Caco-2 (cell line): ENCODE measurements around the gene PKD1. TPM values are rescaled to one million over a fixed set of nuclear protein-coding genes. Genes with fewer than 3 reads are reported as not detected.

ENCODE experiments used
- BruUV-seq: library from RNA; stranded (reverse); fragments of 400-500 nt; replicated peaks from 2 replicates; lab custom pipeline; 2021; lab: Mats Ljungman, UMichigan
- CTCF ChIA-PET: fragments of 300-600 bp; sonication (Branson Sonifier 250); formaldehyde crosslinking; loops from one replicate; lab custom pipeline; 2022; ENCODE audit warnings: antibody characterized with exemption; lab: Charles Lee
- POLR2A ChIA-PET: fragments of 300-600 bp; sonication (Branson Sonifier 250); formaldehyde crosslinking; loops from one replicate; lab custom pipeline; 2022; ENCODE audit warnings: antibody characterized with exemption; lab: Charles Lee
- DNase-seq, 2 experiments: peaks; one replicate each; pipeline versions ENCODE4 v3.0.0 to v3.0.0-alpha.2; 2020 to 2022
- H3K27me3 ChIP-seq: replicated peaks from 2 replicates; pipeline ENCODE4 v1.6.0; 2011; ENCODE audit warnings: low read length; ENCODE audit not compliant: control insufficient read depth, insufficient read depth
- H3K36me3 ChIP-seq: 2 replicates; pipeline ENCODE4 v1.5.1; 2011; ENCODE audit warnings: low read length; ENCODE audit not compliant: control insufficient read depth, insufficient read depth
- H3K4me1 ChIP-seq: fragments of 250-450 bp; sonication (Bioruptor Pico); 2 replicates; pipeline ENCODE4 v1.5.1; 2020; ENCODE audit warnings: mild to moderate bottlenecking
- H3K4me3 ChIP-seq: 2 replicates; pipeline ENCODE4 v1.5.1; 2011; ENCODE audit warnings: low read depth, mild to moderate bottlenecking, control low read depth, low read length
- H3K9me3 ChIP-seq: fragments of 250-450 bp; sonication (Bioruptor Pico); 2 replicates; pipeline ENCODE4 v1.5.1; 2020; ENCODE audit warnings: mild to moderate bottlenecking, moderate library complexity
- H3K27ac Mint-ChIP-seq: one replicate; pipeline ENCODE4 v1.8.0; 2022; ENCODE audit warnings: mixed read lengths; ENCODE audit not compliant: unreplicated experiment
- H3K27me3 Mint-ChIP-seq: one replicate; pipeline ENCODE4 v1.8.0; 2022; ENCODE audit warnings: mixed read lengths; ENCODE audit not compliant: insufficient read depth, unreplicated experiment
- H3K36me3 Mint-ChIP-seq: one replicate; pipeline ENCODE4 v1.8.0; 2022; ENCODE audit warnings: mild to moderate bottlenecking, mixed read lengths; ENCODE audit not compliant: insufficient read depth, unreplicated experiment
- H3K4me1 Mint-ChIP-seq: one replicate; pipeline ENCODE4 v1.8.0; 2022; ENCODE audit warnings: low read depth, mixed read lengths; ENCODE audit not compliant: unreplicated experiment
- H3K4me3 Mint-ChIP-seq: one replicate; pipeline ENCODE4 v1.8.0; 2022; ENCODE audit warnings: mild to moderate bottlenecking, moderate library complexity, mixed read lengths; ENCODE audit not compliant: unreplicated experiment
- H3K9me3 Mint-ChIP-seq: one replicate; pipeline ENCODE4 v1.8.0; 2022; ENCODE audit warnings: mixed read lengths; ENCODE audit not compliant: unreplicated experiment
- CTCF ChIP-seq, 2 experiments: fragments of 200-600 bp in 1 of 2; IDR thresholded peaks; 1 replicate in 1 of 2; 2 replicates in 1 of 2; pipeline versions ENCODE4 v1.5.1 to v1.8.0; 2011 to 2022; ENCODE audit warnings: antibody characterized with exemption in 1 of 2, control low read depth in 1 of 2, inconsistent platforms in 1 of 2, low read depth in 1 of 2, low read length in 1 of 2, mild to moderate bottlenecking in 1 of 2, moderate library complexity in 1 of 2; ENCODE audit not compliant: insufficient read depth in 1 of 2, severe bottlenecking in 1 of 2, unreplicated experiment in 1 of 2
- intact Hi-C: fragments of 100-400 bp; cut with micrococcal nuclease; formaldehyde crosslinking; loops from one replicate; pipeline ENCODE4 v1.10.0; 2022; ENCODE audit not compliant: unreplicated experiment
- total RNA-seq: library from RNA; stranded (reverse); gene quantifications from 2 replicates; pipeline ENCODE4 v1.2.3, GENCODE V29; 2022

The PKD1 gene
- total RNA-seq, 1 experiment from 2014 or later, result 70.5 TPM

DNA sequence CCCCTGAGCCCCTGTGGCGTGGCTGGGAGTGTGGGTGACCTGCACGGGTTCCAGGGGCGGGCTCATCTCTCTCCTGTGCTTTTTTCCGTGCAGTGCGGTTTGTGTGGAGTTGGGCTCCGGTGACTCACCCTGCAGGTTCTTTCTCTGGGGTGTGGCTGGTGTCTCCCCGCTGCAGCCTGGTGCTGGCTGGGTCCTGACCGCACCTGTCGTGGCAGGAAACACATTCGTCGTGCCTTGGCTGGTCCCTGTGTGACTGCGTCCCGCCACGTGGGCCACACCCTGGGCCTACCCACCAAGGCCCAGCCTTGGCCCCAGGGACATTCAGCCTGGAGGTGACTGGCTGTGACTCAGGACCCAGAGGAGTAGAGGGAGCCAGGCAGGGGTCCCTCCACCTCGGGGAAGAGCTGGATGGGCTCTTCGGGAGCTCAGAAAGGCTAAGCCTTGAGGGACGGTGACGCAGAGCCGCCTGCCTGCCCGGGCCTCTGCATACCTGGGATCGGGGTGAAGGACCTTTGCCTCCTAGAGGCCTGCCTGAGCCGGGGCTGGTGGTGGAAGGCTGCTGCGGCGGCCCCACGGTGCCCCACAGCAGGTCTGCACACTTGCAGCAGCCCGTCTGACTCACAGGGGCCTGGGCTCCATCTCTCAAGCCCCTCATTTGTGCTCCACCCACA, 27.6 kb upstream of the PKD1 start:
- no peaks in the 10 kb centered on the region for H3K9me3 ChIP-seq
- H3K27me3 ChIP-seq, result no peaks in the 10 kb centered on the region
- H3K4me1 ChIP-seq, result no peaks in the 10 kb centered on the region
- Mint-ChIP-seq H3K4me1 (no peaks in the 10 kb centered on the region), H3K4me3 (no peak overlapping the region), H3K9me3 (no peaks in the 10 kb centered on the region), H3K27ac (no peak overlapping the region), H3K27me3 (no peaks in the 10 kb centered on the region), H3K36me3 (peaks cover 30% of the 10 kb centered on the region)
- no peak for DNase-seq
- H3K36me3 ChIP-seq, result peaks cover 1% of the 10 kb centered on the region; the same call in 1 of the 2 replicates
- TF ChIP-seq CTCF (IDR thresholded peaks at IDR 0.05; ENCODE audit: insufficient read depth in 1 of 2, low read depth in 1 of 2, low read length in 1 of 2, severe bottlenecking in 1 of 2, unreplicated experiment in 1 of 2), result no peak
- intact Hi-C loops, result no loop called here
- ChIA-PET POLR2A (interaction anchor here (0.6 kb wide), 1 partner anchor 8 kb away, joined by 4 read pairs; the partner anchor contains the start of gene TRAF7), CTCF (no interaction called here)
- no peak overlapping the region for H3K4me3 ChIP-seq
- no TSS peak for BruUV-seq

DNA sequence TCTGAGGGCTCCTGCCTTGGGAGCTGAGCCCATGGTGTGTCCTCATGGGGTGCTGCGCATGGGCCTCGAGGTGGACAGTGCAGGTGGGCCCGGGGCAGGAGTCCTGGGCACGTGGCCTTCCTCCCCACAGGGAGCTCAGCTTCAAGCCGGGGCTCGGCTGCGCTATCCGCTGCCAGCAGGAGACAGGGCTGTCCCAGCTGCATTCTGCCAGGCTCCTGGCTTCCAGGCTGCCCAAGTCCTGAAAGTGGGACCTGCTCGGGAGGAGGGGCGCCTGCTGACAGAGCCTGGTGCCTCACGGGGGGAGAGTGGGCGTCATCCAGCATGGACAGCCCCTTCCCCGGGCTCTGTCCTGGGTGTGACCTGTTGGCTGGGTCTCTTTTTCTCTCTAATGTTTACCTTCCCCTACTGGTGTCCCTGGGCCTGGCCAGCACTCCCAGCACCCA, 27.0 kb upstream of the PKD1 start:
- POLR2A ChIA-PET, result no interaction called here
- Mint-ChIP-seq H3K4me1 (peaks cover 2% of the 10 kb centered on the region), H3K9me3 (no peaks in the 10 kb centered on the region), H3K27ac (no peak overlapping the region), H3K27me3 (no peaks in the 10 kb centered on the region), H3K4me3 (no peak overlapping the region), H3K36me3 (peaks cover 24% of the 10 kb centered on the region)
- Histone ChIP-seq H3K27me3 (no peaks in the 10 kb centered on the region), H3K4me1 (peaks cover 4% of the 10 kb centered on the region; the same call in 1 of the 2 replicates), H3K9me3 (no peaks in the 10 kb centered on the region), H3K4me3 (no peak overlapping the region), H3K36me3 (peaks cover 1% of the 10 kb centered on the region; the same call in 1 of the 2 replicates)
- BruUV-seq, result no TSS peak
- CTCF ChIA-PET, result interaction anchor here (0.6 kb wide), 1 partner anchor 72 kb away, joined by 3 read pairs; no protein-coding TSS in a partner anchor
- intact Hi-C loops, result no loop called here
- no peak for TF ChIP-seq CTCF (IDR thresholded peaks at IDR 0.05; ENCODE audit: insufficient read depth in 1 of 2, low read depth in 1 of 2, low read length in 1 of 2, severe bottlenecking in 1 of 2, unreplicated experiment in 1 of 2)
- no peak for DNase-seq

DNA sequence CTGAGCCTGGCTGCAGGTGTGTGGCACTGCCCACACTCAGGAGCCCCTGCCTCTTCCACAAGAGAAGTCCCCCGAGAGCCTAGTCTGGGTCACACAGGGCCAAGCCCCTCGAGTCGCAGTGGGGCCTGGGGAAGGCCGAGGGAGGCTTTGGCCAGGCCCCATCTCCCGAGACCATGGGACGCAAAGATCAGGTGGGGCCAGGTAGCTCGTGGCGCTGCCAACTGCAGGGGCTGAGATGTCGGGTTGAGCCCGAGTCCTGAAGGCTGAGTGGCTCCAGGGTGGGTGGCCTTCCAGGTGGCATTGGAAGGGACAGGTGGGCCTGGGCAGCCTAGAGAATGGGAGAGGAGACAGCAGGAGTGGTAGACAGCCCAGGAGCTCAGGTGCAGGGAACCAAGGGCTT, 26.2 kb upstream of the PKD1 start:
- Histone ChIP-seq H3K4me1 (peaks cover 12% of the 10 kb centered on the region), H3K27me3 (no peaks in the 10 kb centered on the region), H3K9me3 (no peaks in the 10 kb centered on the region), H3K36me3 (peaks cover 1% of the 10 kb centered on the region; the same call in 1 of the 2 replicates), H3K4me3 (no peak overlapping the region)
- H3K4me1 Mint-ChIP-seq, result peaks cover 10% of the 10 kb centered on the region
- no TSS peak for BruUV-seq
- ChIA-PET POLR2A (no interaction called here), CTCF (no interaction called here)
- H3K27me3 Mint-ChIP-seq, result no peaks in the 10 kb centered on the region
- no peaks in the 10 kb centered on the region for H3K9me3 Mint-ChIP-seq
- no peak overlapping the region for H3K4me3 Mint-ChIP-seq
- no peak for TF ChIP-seq CTCF (IDR thresholded peaks at IDR 0.05; ENCODE audit: insufficient read depth in 1 of 2, low read depth in 1 of 2, low read length in 1 of 2, severe bottlenecking in 1 of 2, unreplicated experiment in 1 of 2)
- intact Hi-C loops, result no loop called here
- H3K27ac Mint-ChIP-seq, result no peak overlapping the region
- no peak for DNase-seq
- peaks cover 24% of the 10 kb centered on the region for H3K36me3 Mint-ChIP-seq
